Activated T-cell treated with anti-CD3 and anti-CD28 coated beads for 24 hours (primary cell): ENCODE measurements around the gene GAS6.
"Not testable (repeated sequence)": the region's sequence is repeated elsewhere in the genome, so short reads cannot be mapped to it uniquely, and the experiment has no call there.

Experiments used
- DNase-seq: peaks from one replicate; pipeline ENCODE4 v3.0.0-alpha.2; 2020; ENCODE audit warnings: low read depth

The GAS6 gene

GRCh38 chr13:113837560-113838355 lies 26.1 kb downstream of the GAS6 start:
- DNase-seq = no peak

- no peak for DNase-seq
Observed at GRCh38 chr13:113836768-113837559, 26.9 kb downstream of the GAS6 start.

- DNase-seq = no peak
Observed at GRCh38 chr13:113835461-113836270, 28.2 kb downstream of the GAS6 start.

- DNase-seq = no peak
Observed at GRCh38 chr13:113834496-113835200, 29.2 kb downstream of the GAS6 start.

- not testable (repeated sequence) for DNase-seq
Observed at GRCh38 chr13:113834006-113834405, 29.9 kb downstream of the GAS6 start.

- no peak for DNase-seq
Observed at GRCh38 chr13:113833111-113833830, 30.6 kb downstream of the GAS6 start.

GRCh38 chr13:113832631-113833030 lies 31.2 kb downstream of the GAS6 start:
- no peak for DNase-seq

GRCh38 chr13:113832205-113832604 lies 31.7 kb downstream of the GAS6 start:
- DNase-seq = no peak

- no peak for DNase-seq
Observed at GRCh38 chr13:113831061-113831460, 32.8 kb downstream of the GAS6 start.

GRCh38 chr13:113830426-113830950 lies 33.4 kb downstream of the GAS6 start:
- DNase-seq = not testable (repeated sequence)

- DNase-seq = no peak
Observed at GRCh38 chr13:113828282-113828825, 35.5 kb downstream of the GAS6 start.

- DNase-seq = no peak
Observed at GRCh38 chr13:113827021-113827420, 36.9 kb downstream of the GAS6 start.

- not testable (repeated sequence) for DNase-seq
Observed at GRCh38 chr13:113826446-113826845, 37.4 kb downstream of the GAS6 start.

- no peak for DNase-seq
Observed at GRCh38 chr13:113825841-113826240, 38.0 kb downstream of the GAS6 start.

- DNase-seq = no peak
Observed at GRCh38 chr13:113823771-113824170, 40.1 kb downstream of the GAS6 start.

- no peak for DNase-seq
Observed at GRCh38 chr13:113822956-113823744, 40.7 kb downstream of the GAS6 start.

GRCh38 chr13:113822266-113822665 lies 41.6 kb downstream of the GAS6 start:
- no peak for DNase-seq

GRCh38 chr13:113821847-113822246 lies 42.0 kb downstream of the GAS6 start:
- no peak for DNase-seq

- DNase-seq = no peak
Observed at GRCh38 chr13:113820813-113821651, 42.8 kb downstream of the GAS6 start.
